K562 (cell line): Measurements from ENCODE around the gene SDHAF3. TPM values are rescaled to one million over a fixed set of nuclear protein-coding genes. Genes with fewer than 3 reads are reported as not detected.

Source experiments
- ATAC-seq: fragments of 200-7000 bp; cut with Tn5 transposase; 3 replicates; pipeline ENCODE4 v1.9.1; 2020; ENCODE audit warnings: moderate library complexity
- BruUV-seq: library from RNA; stranded (reverse); fragments of 400-500 nt; replicated peaks from 2 replicates; lab custom pipeline; 2021; lab: Mats Ljungman, UMichigan
- CTCF ChIA-PET: fragments of 300-600 bp; formaldehyde crosslinking; extraction: SDS; loops from one replicate; lab custom pipeline; 2021; ENCODE audit warnings: low intra/inter-chr PET ratio; lab: Yijun Ruan, JAX
- POLR2A ChIA-PET: fragments of 300-600, 350-650 bp; sonication (Branson Sonifier 250); formaldehyde crosslinking; extraction: SDS; loops from one replicate; lab custom pipeline; 2021; ENCODE audit warnings: antibody characterized with exemption, inconsistent platforms; lab: Yijun Ruan, JAX
- DNase-seq, 4 experiments: peaks; one replicate each; pipeline versions ENCODE4 v3.0.0 to v3.0.0-alpha.2; 2011 to 2018; ENCODE audit warnings: low spot score in 3 of 4, mixed read lengths in 3 of 4; ENCODE audit errors: extremely low read depth in 1 of 4
- FAIRE-seq: peaks from 2 replicates; lab custom pipeline; 2011; peaks lifted over from hg19 to GRCh38; lab: Jason Lieb, UNC
- H2AFZ ChIP-seq: 2 replicates; pipeline ENCODE4 v1.6.0; 2011; ENCODE audit warnings: low read depth, low read length, control low read depth, inconsistent platforms
- H3K27ac ChIP-seq: fragments of 200-600 bp; 3 replicates; pipeline ENCODE4 v1.8.0; 2011; ENCODE audit warnings: low read depth, mild to moderate bottlenecking, control low read depth, inconsistent platforms, low read length, moderate library complexity, mixed read lengths; ENCODE audit errors: extremely low read depth
- H3K27me3 ChIP-seq, 2 experiments: fragments of 300-600 bp in 1 of 2; 2 replicates in 1 of 2; 3 replicates in 1 of 2; pipeline versions ENCODE4 v1.6.0 to v1.8.0; 2011; ENCODE audit warnings: inconsistent platforms in 2 of 2, low read length in 2 of 2, mild to moderate bottlenecking in 1 of 2, mixed read lengths in 1 of 2, moderate library complexity in 1 of 2; ENCODE audit not compliant: control insufficient read depth in 2 of 2, insufficient read depth in 2 of 2
- H3K36me3 ChIP-seq: fragments of 300-600 bp; 3 replicates; pipeline ENCODE4 v1.8.0; 2011; ENCODE audit warnings: mild to moderate bottlenecking, low read length, inconsistent platforms; ENCODE audit not compliant: control insufficient read depth, insufficient read depth
- H3K4me1 ChIP-seq, 2 experiments: fragments of 200-600 bp in 1 of 2; replicated peaks in 1 of 2; 2 replicates in 1 of 2; 3 replicates in 1 of 2; pipeline versions ENCODE4 v1.5.1 to v1.8.0; 2011; ENCODE audit warnings: inconsistent platforms in 2 of 2, low read length in 2 of 2, mild to moderate bottlenecking in 1 of 2, mixed read lengths in 1 of 2, moderate library complexity in 1 of 2; ENCODE audit not compliant: control insufficient read depth in 2 of 2, insufficient read depth in 2 of 2
- H3K4me2 ChIP-seq: 2 replicates; pipeline ENCODE4 v1.6.1; 2011; ENCODE audit warnings: low read length, control low read depth, inconsistent platforms, mixed read lengths; ENCODE audit not compliant: insufficient read depth
- H3K4me3 ChIP-seq: fragments of 200-600 bp; sonication (generic), shearing (Covaris generic); 2 replicates; pipeline ENCODE4 v1.5.1; 2016; ENCODE audit warnings: control low read depth, inconsistent platforms
- H3K79me2 ChIP-seq: fragments of 200-600 bp; 3 replicates; pipeline ENCODE4 v1.8.0; 2011; ENCODE audit warnings: low read length, inconsistent platforms; ENCODE audit not compliant: control insufficient read depth, insufficient read depth
- H3K9ac ChIP-seq, 2 experiments: 2 replicates each; pipeline versions ENCODE4 v1.6.0 to v1.6.1; 2011; ENCODE audit warnings: low read depth in 2 of 2, low read length in 2 of 2, control low read depth in 1 of 2, inconsistent platforms in 1 of 2, mild to moderate bottlenecking in 1 of 2, mixed read lengths in 1 of 2; ENCODE audit not compliant: insufficient read depth in 1 of 2
- H3K9me1 ChIP-seq: one replicate; pipeline ENCODE4 v1.6.0; 2011; ENCODE audit warnings: inconsistent platforms, mild to moderate bottlenecking, low read length, moderate library complexity; ENCODE audit not compliant: control insufficient read depth, insufficient read depth
- H3K9me3 ChIP-seq: replicated peaks from 2 replicates; pipeline ENCODE4 v1.5.1; 2011; ENCODE audit warnings: low read depth, low read length, inconsistent platforms; ENCODE audit not compliant: control insufficient read depth, insufficient read depth
- H4K20me1 ChIP-seq: replicated peaks from 2 replicates; pipeline ENCODE4 v1.6.1; 2011; ENCODE audit warnings: low read length, inconsistent platforms, mixed read lengths; ENCODE audit not compliant: control insufficient read depth, insufficient read depth
- C11orf30 ChIP-seq: fragments of 450-650 bp; IDR thresholded peaks from 2 replicates; pipeline ENCODE4 v1.6.1; 2016; ENCODE audit warnings: low read depth, mild to moderate bottlenecking
- HDGF ChIP-seq: fragments of 450-650 bp; IDR thresholded peaks from 2 replicates; pipeline ENCODE4 v1.6.1; 2016
- MAFG ChIP-seq: fragments of 450-650 bp; conservative IDR thresholded peaks from 2 replicates; pipeline ENCODE4 v1.6.1; 2016; ENCODE audit warnings: missing genetic modification characterization, missing compliant biosample characterization
- NFE2L1 ChIP-seq: fragments of 450-650 bp; IDR thresholded peaks from 2 replicates; pipeline ENCODE4 v1.6.1; 2016; ENCODE audit warnings: missing genetic modification characterization, low read depth, mild to moderate bottlenecking, missing compliant biosample characterization, moderate library complexity, borderline replicate concordance
- TBL1XR1 ChIP-seq, 2 experiments: IDR thresholded peaks; 2 replicates each; pipeline ENCODE4 v1.6.1; 2012; ENCODE audit warnings: improper control_type of control experiment in 2 of 2, low read length in 2 of 2, mild to moderate bottlenecking in 1 of 2
- ZNF311 ChIP-seq: fragments of 250-450 bp; sonication (Bioruptor Pico); IDR thresholded peaks from 2 replicates; pipeline ENCODE4 v1.4.0; 2020; ENCODE audit warnings: mild to moderate bottlenecking, moderate library complexity
- ZNF316 ChIP-seq: fragments of 450-650 bp; IDR thresholded peaks from 2 replicates; pipeline ENCODE4 v1.6.1; 2016
- ZNF431 ChIP-seq: sonication (generic); formaldehyde crosslinking; IDR thresholded peaks from 2 replicates; pipeline ENCODE4 v1.8.0; 2022; ENCODE audit warnings: mild to moderate bottlenecking, missing genetic modification reagents
- WGBS: fragments of 100-300 bp; shearing (Covaris generic); methylation state at CpG from one replicate; pipeline ENCODE4 v1.1.6; 2016; ENCODE audit warnings: low coverage, mixed read lengths; ENCODE audit not compliant: insufficient coverage; ENCODE audit errors: missing lambda C conversion rate; 5-methylcytosine and 5-hydroxymethylcytosine counted together
- in situ Hi-C: fragments of 300-500 bp; cut with MboI; formaldehyde crosslinking; loops from 4 replicates; pipeline ENCODE4 v1.15.0; 2018; ENCODE audit warnings: inconsistent platforms, mixed read lengths
- intact Hi-C: fragments of 100-400 bp; cut with micrococcal nuclease; formaldehyde crosslinking; loops from 2 replicates; pipeline ENCODE4 v1.14.2; 2022
- polyA plus RNA-seq, 8 experiments: library from polyadenylated mRNA; depleted of rRNA in 4 of 8; stranded (reverse) in 5 of 8; unstranded in 3 of 8; fragments of >200 nt; fragmentation: Nextera tagmentation in 2 of 8; fragmentation: Illumina TruSeq in 1 of 8; extraction: Ambion mirVana in 2 of 8; extraction: Trizol in 1 of 8; gene quantifications; 2 replicates each; pipeline versions ENCODE4 v1.2.1 to v1.2.3, GENCODE V29; 2011 to 2014; ENCODE audit warnings: inconsistent platforms in 1 of 8, missing spikeins in 1 of 8
- total RNA-seq, 7 experiments: library from RNA; depleted of rRNA in 6 of 7; stranded (reverse); fragments of >200 nt in 6 of 7; fragmentation: Illumina TruSeq in 2 of 7; extraction: Trizol in 2 of 7; gene quantifications; 2 replicates each; pipeline versions ENCODE4 v1.2.1 to v1.2.3, GENCODE V29; 2011 to 2021; ENCODE audit warnings: low replicate concordance in 1 of 7

The SDHAF3 gene
- total and polyA plus RNA-seq, 9 of the 15 experiments (the other 6 are each of a cell fraction or from before 2014, with no cell fraction given) = 51.5 to 403 (median 145) TPM

- TF ChIP-seq ZNF311 (CRISPR knock-in tag) (no peak), TBL1XR1 (IDR thresholded peaks at IDR 0.05; ENCODE audit: low read length in 2 of 2) (no peak), NFE2L1 (tag) (no peak), ZNF431 (CRISPR knock-in tag) (no peak)
Measured at GRCh38 chr7:97218767-97219166, 101.3 kb downstream of the SDHAF3 start (continued).

- Histone ChIP-seq H3K9ac (no peak overlapping the region), H3K36me3 (no peaks in the 10 kb centered on the region), H3K4me2 (no peak overlapping the region), H3K27ac (no peak overlapping the region), H3K27me3 (peaks cover 2 to 6% of the 10 kb centered on the region in 2 experiments; a peak in 2 of 5 replicates), H3K4me1 (peaks cover 4 to 5% of the 10 kb centered on the region in 2 experiments; a peak in 3 of 5 replicates), H3K9me1 (no peaks in the 10 kb centered on the region), H3K9me3 (no peaks in the 10 kb centered on the region), H2AFZ (no peak overlapping the region), H3K79me2 (no peaks in the 10 kb centered on the region), H3K4me3 (no peak overlapping the region), H4K20me1 (no peaks in the 10 kb centered on the region)
- ATAC-seq (no peak), FAIRE-seq (no peak), DNase-seq (no peak)
- ChIA-PET CTCF (no interaction called here), POLR2A (no interaction called here)
- TF ChIP-seq C11orf30 (peak; percentile 31), ZNF316 (peak; percentile 52), HDGF (no peak), MAFG (tag) (peak; percentile 16; the same call in 1 of the 2 replicates)
- WGBS = 0% methylated on average over 2 of the region's 2 CpGs
- BruUV-seq = no TSS peak
- in situ Hi-C loops = no loop called here
- intact Hi-C loops = no loop called here
Measured at GRCh38 chr7:97219237-97219636, 101.7 kb downstream of the SDHAF3 start.
